ENCODE data around the gene PAXX. TPM values are rescaled to one million over a fixed set of nuclear protein-coding genes. Genes with fewer than 3 reads are reported as not detected.

Gene PAXX
- total RNA-seq, 1 experiment from 2014 or later: 89.0 TPM

DNA sequence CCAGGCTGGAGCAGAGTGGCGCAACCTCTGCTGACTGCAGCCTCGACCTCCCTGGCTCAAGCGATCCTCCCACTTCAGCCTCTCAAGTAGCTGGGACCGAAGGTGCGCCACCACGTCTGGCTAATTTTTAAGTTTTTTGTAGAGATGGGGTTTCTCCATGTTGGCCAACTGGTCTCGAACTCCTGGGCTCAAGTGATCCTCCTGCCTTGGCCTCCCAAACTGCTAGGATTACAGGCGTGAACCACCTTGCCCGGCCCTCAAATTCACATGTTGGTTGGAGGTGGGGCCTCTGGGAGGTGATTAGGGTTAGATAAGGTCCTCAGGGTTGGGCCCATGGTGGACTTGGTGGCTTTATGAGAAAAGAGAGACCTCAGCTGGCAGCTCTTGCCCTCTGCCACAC is 30.1 kb upstream of the PAXX start:
- no peak overlapping the region for H2AFZ ChIP-seq (ENCODE audit: low read depth, low read length, poor library complexity, severe bottlenecking)
- H3K27ac ChIP-seq (ENCODE audit: low read depth, low read length): no peak overlapping the region
- DNase-seq (ENCODE audit: low read depth, low spot score): no peak
- no peaks in the 10 kb centered on the region for H3K36me3 ChIP-seq (ENCODE audit: control insufficient read depth in 1 of 2, insufficient read depth in 2 of 2, low read length in 2 of 2)
- H3K4me2 ChIP-seq (ENCODE audit: low read length): no peak overlapping the region
- RAD21 ChIA-PET (ENCODE audit: low non-redundant PET in 1 of 2, low total read pairs in 2 of 2, uncharacterized antibody in 2 of 2, unreplicated experiment in 2 of 2): no interaction called here
- peaks cover 11 to 28% of the 10 kb centered on the region in 2 experiments for H3K4me1 ChIP-seq (ENCODE audit: control insufficient read depth in 1 of 2, insufficient read depth in 2 of 2, low read length in 2 of 2)
- no peaks in the 10 kb centered on the region for H3K79me2 ChIP-seq (ENCODE audit: insufficient read depth, low read length)
- intact Hi-C loops (cut with micrococcal nuclease): no loop called here
- H3K27me3 ChIP-seq (ENCODE audit: insufficient read depth, low read length): no peaks in the 10 kb centered on the region
- no TSS peak for BruUV-seq (replicated peaks)
- TF ChIP-seq ELF1 (IDR thresholded peaks at IDR 0.05; ENCODE audit: borderline replicate concordance, low read depth): no peak
- TF ChIP-seq JUND (IDR thresholded peaks at IDR 0.05): no peak
- no peak for TF ChIP-seq SRF (IDR thresholded peaks at IDR 0.05; ENCODE audit: low read depth)
- TF ChIP-seq, protein P1, sequence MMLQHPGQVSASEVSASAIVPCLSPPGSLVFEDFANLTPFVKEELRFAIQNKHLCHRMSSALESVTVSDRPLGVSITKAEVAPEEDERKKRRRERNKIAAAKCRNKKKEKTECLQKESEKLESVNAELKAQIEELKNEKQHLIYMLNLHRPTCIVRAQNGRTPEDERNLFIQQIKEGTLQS (IDR thresholded peaks at IDR 0.05): no peak
- TF ChIP-seq EGR1 (IDR thresholded peaks at IDR 0.05; ENCODE audit: low read depth): no peak
- TF ChIP-seq POLR2A (IDR thresholded peaks at IDR 0.05; ENCODE audit: borderline replicate concordance, extremely low read depth, insufficient read depth, insufficient read length): no peak
- no peak for TF ChIP-seq ZNF274 (IDR thresholded peaks at IDR 0.05; ENCODE audit: low read depth, low read length)
- TF ChIP-seq, protein P2, sequence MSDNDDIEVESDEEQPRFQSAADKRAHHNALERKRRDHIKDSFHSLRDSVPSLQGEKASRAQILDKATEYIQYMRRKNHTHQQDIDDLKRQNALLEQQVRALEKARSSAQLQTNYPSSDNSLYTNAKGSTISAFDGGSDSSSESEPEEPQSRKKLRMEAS (IDR thresholded peaks at IDR 0.05): no peak
- no peak for TF ChIP-seq TCF7L2 (IDR thresholded peaks at IDR 0.05; ENCODE audit: borderline replicate concordance, extremely low read depth, insufficient read depth, insufficient read length)
- no peaks in the 10 kb centered on the region for H3K9me3 ChIP-seq (ENCODE audit: control insufficient read depth in 1 of 2, insufficient read depth in 1 of 2, low read depth in 1 of 2, low read length in 2 of 2)
- H3K4me3 ChIP-seq (replicated peaks in 1 of 2; ENCODE audit: low read depth in 1 of 2, low read length in 2 of 2): no peak overlapping the region
- no peak for ATAC-seq
- H3K9me2 ChIP-seq (ENCODE audit: insufficient read depth): no peaks in the 10 kb centered on the region
- no peak overlapping the region for H3K9ac ChIP-seq (ENCODE audit: low read length)
- CTCF ChIA-PET: interaction anchor here (1.6 kb wide), 1 partner anchor 14 kb away, joined by 3 read pairs; no protein-coding TSS in a partner anchor
- no peaks in the 10 kb centered on the region for H4K20me1 ChIP-seq (ENCODE audit: insufficient read depth)
- POLR2A ChIA-PET: no interaction called here

DNA sequence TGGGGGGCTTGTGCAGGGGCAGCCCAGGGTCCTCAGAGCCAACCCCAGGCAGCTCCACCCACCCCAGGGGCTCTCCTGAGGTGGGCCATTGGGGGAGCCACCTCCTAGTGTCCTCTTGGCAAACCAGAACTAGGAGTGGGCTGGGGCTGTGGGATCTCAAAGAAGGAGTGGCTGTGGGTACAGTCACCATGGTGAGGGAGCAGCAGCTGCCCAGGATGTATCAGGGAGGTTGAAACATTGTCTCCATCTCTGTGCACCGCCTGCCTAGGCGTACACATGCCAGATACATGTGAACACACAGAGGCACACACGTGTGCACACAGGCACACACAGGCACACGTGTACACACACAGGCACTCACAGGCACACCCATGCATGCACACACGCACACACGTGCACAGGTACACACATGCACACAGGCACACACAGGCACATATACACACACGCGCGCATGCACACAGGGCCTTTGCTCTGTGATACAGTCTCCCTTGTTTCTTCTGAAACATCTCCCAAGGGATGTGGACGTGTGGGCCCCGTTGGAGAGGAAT is 29.4 kb upstream of the PAXX start:
- POLR2A ChIA-PET: no interaction called here
- H3K36me3 ChIP-seq (ENCODE audit: control insufficient read depth in 1 of 2, insufficient read depth in 2 of 2, low read length in 2 of 2): no peaks in the 10 kb centered on the region
- TF ChIP-seq ELF1 (IDR thresholded peaks at IDR 0.05; ENCODE audit: borderline replicate concordance, low read depth) (no peak), REST (IDR thresholded peaks at IDR 0.05; ENCODE audit: low read depth) (no peak), SP1 (IDR thresholded peaks at IDR 0.05; ENCODE audit: low read depth) (no peak), EGR1 (IDR thresholded peaks at IDR 0.05; ENCODE audit: low read depth) (no peak), TCF7L2 (IDR thresholded peaks at IDR 0.05; ENCODE audit: borderline replicate concordance, extremely low read depth, insufficient read depth, insufficient read length) (no peak), JUND (IDR thresholded peaks at IDR 0.05) (no peak), EZH2 (IDR thresholded peaks at IDR 0.05) (no peak), RAD21 (IDR thresholded peaks at IDR 0.05; ENCODE audit: low read depth) (no peak)
- TF ChIP-seq, protein P2 (IDR thresholded peaks at IDR 0.05): no peak
- TF ChIP-seq, protein P3, sequence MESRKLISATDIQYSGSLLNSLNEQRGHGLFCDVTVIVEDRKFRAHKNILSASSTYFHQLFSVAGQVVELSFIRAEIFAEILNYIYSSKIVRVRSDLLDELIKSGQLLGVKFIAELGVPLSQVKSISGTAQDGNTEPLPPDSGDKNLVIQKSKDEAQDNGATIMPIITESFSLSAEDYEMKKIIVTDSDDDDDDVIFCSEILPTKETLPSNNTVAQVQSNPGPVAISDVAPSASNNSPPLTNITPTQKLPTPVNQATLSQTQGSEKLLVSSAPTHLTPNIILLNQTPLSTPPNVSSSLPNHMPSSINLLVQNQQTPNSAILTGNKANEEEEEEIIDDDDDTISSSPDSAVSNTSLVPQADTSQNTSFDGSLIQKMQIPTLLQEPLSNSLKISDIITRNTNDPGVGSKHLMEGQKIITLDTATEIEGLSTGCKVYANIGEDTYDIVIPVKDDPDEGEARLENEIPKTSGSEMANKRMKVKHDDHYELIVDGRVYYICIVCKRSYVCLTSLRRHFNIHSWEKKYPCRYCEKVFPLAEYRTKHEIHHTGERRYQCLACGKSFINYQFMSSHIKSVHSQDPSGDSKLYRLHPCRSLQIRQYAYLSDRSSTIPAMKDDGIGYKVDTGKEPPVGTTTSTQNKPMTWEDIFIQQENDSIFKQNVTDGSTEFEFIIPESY (IDR thresholded peaks at IDR 0.05; ENCODE audit: extremely low read depth, insufficient replicate concordance, low read length): no peak

More for the DNA sequence above, 29.4 kb upstream of the PAXX start:
- intact Hi-C loops (cut with micrococcal nuclease): no loop called here
- no TSS peak for BruUV-seq (replicated peaks)
- Histone ChIP-seq H4K20me1 (ENCODE audit: insufficient read depth) (no peaks in the 10 kb centered on the region), H3K79me2 (ENCODE audit: insufficient read depth, low read length) (no peaks in the 10 kb centered on the region), H3K27me3 (ENCODE audit: insufficient read depth, low read length) (no peaks in the 10 kb centered on the region), H2AFZ (ENCODE audit: low read depth, low read length, poor library complexity, severe bottlenecking) (no peak overlapping the region), H3K9ac (ENCODE audit: low read length) (no peak overlapping the region), H3K9me3 (ENCODE audit: control insufficient read depth in 1 of 2, insufficient read depth in 1 of 2, low read depth in 1 of 2, low read length in 2 of 2) (no peaks in the 10 kb centered on the region), H3K27ac (ENCODE audit: low read depth, low read length) (no peak overlapping the region), H3K4me1 (ENCODE audit: control insufficient read depth in 1 of 2, insufficient read depth in 2 of 2, low read length in 2 of 2) (peaks cover 11 to 28% of the 10 kb centered on the region in 2 experiments), H3K4me2 (ENCODE audit: low read length) (no peak overlapping the region), H3K9me2 (ENCODE audit: insufficient read depth) (no peaks in the 10 kb centered on the region), H3K4me3 (replicated peaks in 1 of 2; ENCODE audit: low read depth in 1 of 2, low read length in 2 of 2) (no peak overlapping the region)
- ChIA-PET RAD21 (ENCODE audit: low non-redundant PET in 1 of 2, low total read pairs in 2 of 2, uncharacterized antibody in 2 of 2, unreplicated experiment in 2 of 2) (no interaction called here), CTCF (interaction anchor here (1.6 kb wide), 1 partner anchor 15 kb away, joined by 3 read pairs; no protein-coding TSS in a partner anchor)
- no peak for DNase-seq (ENCODE audit: low read depth, low spot score)
- ATAC-seq: no peak

Data from HCT116 (cell line).